Liver (tissue), 2 donors: ENCODE data around the gene MCTP1.

Experiments used
- TF ChIP-seq, protein P1 (sequence below): fragments of 150-350 bp; IDR thresholded peaks from 2 replicates; pipeline ENCODE4 v1.5.1; 2017; ENCODE audit warnings: improper control_type of control experiment, low read depth, low read length; ENCODE audit not compliant: missing input control
- TF ChIP-seq, protein P2 (sequence below): IDR thresholded peaks from 2 replicates; pipeline ENCODE4 v1.6.1; 2016; ENCODE audit warnings: antibody characterized with exemption
- donor health status: healthy.

DNA sequence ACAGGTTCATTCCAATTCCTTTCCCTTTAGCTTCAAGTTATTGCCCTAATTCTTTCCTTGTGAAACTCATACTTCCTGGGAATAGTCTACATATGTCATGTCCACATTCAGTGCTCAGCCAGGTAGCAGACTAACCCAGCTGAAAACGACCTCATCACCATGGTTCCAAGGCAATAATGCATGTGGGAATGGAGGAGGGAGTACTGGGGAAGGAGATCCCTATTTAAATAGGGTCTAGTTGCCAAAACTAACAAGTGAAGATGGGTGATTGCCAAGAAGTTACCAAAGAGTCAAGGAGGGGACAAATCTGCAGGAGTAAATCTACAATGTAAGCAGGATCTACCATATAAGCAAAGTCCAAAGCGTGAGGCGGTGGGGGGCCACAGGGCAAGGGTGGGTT lies 47.3 kb upstream of the MCTP1 start:
- TF ChIP-seq, protein P1, sequence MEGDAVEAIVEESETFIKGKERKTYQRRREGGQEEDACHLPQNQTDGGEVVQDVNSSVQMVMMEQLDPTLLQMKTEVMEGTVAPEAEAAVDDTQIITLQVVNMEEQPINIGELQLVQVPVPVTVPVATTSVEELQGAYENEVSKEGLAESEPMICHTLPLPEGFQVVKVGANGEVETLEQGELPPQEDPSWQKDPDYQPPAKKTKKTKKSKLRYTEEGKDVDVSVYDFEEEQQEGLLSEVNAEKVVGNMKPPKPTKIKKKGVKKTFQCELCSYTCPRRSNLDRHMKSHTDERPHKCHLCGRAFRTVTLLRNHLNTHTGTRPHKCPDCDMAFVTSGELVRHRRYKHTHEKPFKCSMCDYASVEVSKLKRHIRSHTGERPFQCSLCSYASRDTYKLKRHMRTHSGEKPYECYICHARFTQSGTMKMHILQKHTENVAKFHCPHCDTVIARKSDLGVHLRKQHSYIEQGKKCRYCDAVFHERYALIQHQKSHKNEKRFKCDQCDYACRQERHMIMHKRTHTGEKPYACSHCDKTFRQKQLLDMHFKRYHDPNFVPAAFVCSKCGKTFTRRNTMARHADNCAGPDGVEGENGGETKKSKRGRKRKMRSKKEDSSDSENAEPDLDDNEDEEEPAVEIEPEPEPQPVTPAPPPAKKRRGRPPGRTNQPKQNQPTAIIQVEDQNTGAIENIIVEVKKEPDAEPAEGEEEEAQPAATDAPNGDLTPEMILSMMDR = no peak
- TF ChIP-seq, protein P2, sequence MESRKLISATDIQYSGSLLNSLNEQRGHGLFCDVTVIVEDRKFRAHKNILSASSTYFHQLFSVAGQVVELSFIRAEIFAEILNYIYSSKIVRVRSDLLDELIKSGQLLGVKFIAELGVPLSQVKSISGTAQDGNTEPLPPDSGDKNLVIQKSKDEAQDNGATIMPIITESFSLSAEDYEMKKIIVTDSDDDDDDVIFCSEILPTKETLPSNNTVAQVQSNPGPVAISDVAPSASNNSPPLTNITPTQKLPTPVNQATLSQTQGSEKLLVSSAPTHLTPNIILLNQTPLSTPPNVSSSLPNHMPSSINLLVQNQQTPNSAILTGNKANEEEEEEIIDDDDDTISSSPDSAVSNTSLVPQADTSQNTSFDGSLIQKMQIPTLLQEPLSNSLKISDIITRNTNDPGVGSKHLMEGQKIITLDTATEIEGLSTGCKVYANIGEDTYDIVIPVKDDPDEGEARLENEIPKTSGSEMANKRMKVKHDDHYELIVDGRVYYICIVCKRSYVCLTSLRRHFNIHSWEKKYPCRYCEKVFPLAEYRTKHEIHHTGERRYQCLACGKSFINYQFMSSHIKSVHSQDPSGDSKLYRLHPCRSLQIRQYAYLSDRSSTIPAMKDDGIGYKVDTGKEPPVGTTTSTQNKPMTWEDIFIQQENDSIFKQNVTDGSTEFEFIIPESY = no peak
